DOHH2 (cell line): Measurements from ENCODE around the gene ESRRG.

Experiments
- H3F3A ChIP-seq: fragments of 200-600 bp; sonication (generic), shearing (Covaris generic); 2 replicates; pipeline ENCODE4 v1.6.0; 2016; ENCODE audit warnings: antibody characterized with exemption, mild to moderate bottlenecking; ENCODE audit not compliant: control insufficient read depth, insufficient read depth
- H3K27ac ChIP-seq: fragments of 200-600 bp; sonication (generic); 2 replicates; pipeline ENCODE4 v1.5.1; 2014; ENCODE audit warnings: low read depth, mild to moderate bottlenecking, low read length, moderate library complexity
- H3K27me3 ChIP-seq: fragments of 200-600 bp; sonication (generic); 2 replicates; pipeline ENCODE4 v1.6.1; 2014; ENCODE audit warnings: mild to moderate bottlenecking, low read length, mixed read lengths; ENCODE audit not compliant: control insufficient read depth
- H3K36me3 ChIP-seq: fragments of 200-600 bp; sonication (generic); 2 replicates; pipeline ENCODE4 v1.6.1; 2014; ENCODE audit warnings: mild to moderate bottlenecking, low read length, moderate library complexity, mixed read lengths; ENCODE audit not compliant: control insufficient read depth
- H3K4me1 ChIP-seq: fragments of 200-600 bp; sonication (generic); 2 replicates; pipeline ENCODE4 v1.6.1; 2014; ENCODE audit warnings: mild to moderate bottlenecking, low read length, mixed read lengths; ENCODE audit not compliant: control insufficient read depth
- H3K4me2 ChIP-seq: fragments of 200-600 bp; sonication (generic); 2 replicates; pipeline ENCODE4 v1.6.0; 2014; ENCODE audit warnings: mild to moderate bottlenecking, low read length, moderate library complexity
- H3K4me3 ChIP-seq: fragments of 200-600 bp; sonication (generic); 2 replicates; pipeline ENCODE4 v1.5.1; 2014; ENCODE audit warnings: mild to moderate bottlenecking, low read length, mixed read lengths
- H3K79me2 ChIP-seq: fragments of 200-600 bp; sonication (generic); 2 replicates; pipeline ENCODE4 v1.6.1; 2014; ENCODE audit warnings: mild to moderate bottlenecking, low read length, mixed read lengths; ENCODE audit not compliant: control insufficient read depth
- H3K9me2 ChIP-seq: fragments of 200-600 bp; sonication (generic); replicated peaks from 2 replicates; pipeline ENCODE4 v1.6.1; 2014; ENCODE audit warnings: mild to moderate bottlenecking, low read length, mixed read lengths; ENCODE audit not compliant: control insufficient read depth
- H3K9me3 ChIP-seq: fragments of 200-600 bp; sonication (generic); 2 replicates; pipeline ENCODE4 v1.6.1; 2014; ENCODE audit warnings: antibody characterized with exemption, low read length, mixed read lengths; ENCODE audit not compliant: control insufficient read depth, insufficient read depth
- H4K20me1 ChIP-seq: fragments of 200-600 bp; sonication (generic); 2 replicates; pipeline ENCODE4 v1.6.0; 2014; ENCODE audit warnings: low read depth, mild to moderate bottlenecking, antibody characterized with exemption, low read length, moderate library complexity; ENCODE audit not compliant: control insufficient read depth, insufficient read depth
- CTCF ChIP-seq: fragments of 200-600 bp; sonication (generic); IDR thresholded peaks from one replicate; pipeline ENCODE4 v1.5.1; 2014; ENCODE audit warnings: antibody characterized with exemption, mild to moderate bottlenecking, low read depth, low read length; ENCODE audit not compliant: poor library complexity, severe bottlenecking
- EZH2phosphoT487 ChIP-seq: fragments of 200-600 bp; sonication (generic); IDR thresholded peaks from 2 replicates; pipeline ENCODE4 v1.6.1; 2017; ENCODE audit warnings: borderline replicate concordance, mild to moderate bottlenecking, antibody characterized with exemption, low read length, moderate library complexity, mixed read lengths

Gene ESRRG

GRCh38 chr1:216723274-216723780 is at the start of gene ESRRG:
Gene ESRRG (minus strand): TSS chr1:216723429. CDS start chr1:216723299, 130 bp downstream.
- no peak within 1 kb of the TSS for H3K4me2 ChIP-seq

GRCh38 chr1:216771922-216772321 is 48.7 kb upstream of the ESRRG start:
- Histone ChIP-seq H3K4me3 (no peak overlapping the region), H3K9me2 (no peaks in the 10 kb centered on the region), H3F3A (no peaks in the 10 kb centered on the region), H3K9me3 (no peaks in the 10 kb centered on the region), H3K27me3 (no peaks in the 10 kb centered on the region), H3K4me2 (no peak overlapping the region), H3K27ac (no peak overlapping the region), H3K36me3 (no peaks in the 10 kb centered on the region), H4K20me1 (no peaks in the 10 kb centered on the region), H3K79me2 (no peaks in the 10 kb centered on the region), H3K4me1 (no peaks in the 10 kb centered on the region)
- no peak for TF ChIP-seq EZH2phosphoT487
- TF ChIP-seq CTCF: no peak

More at GRCh38 chr1:216723274-216723780, at the start of gene ESRRG:
- Histone ChIP-seq H4K20me1 (no peaks in the 10 kb centered on the region), H3K4me3 (no peak within 1 kb of the TSS), H3K36me3 (no peaks in the 10 kb centered on the region), H3K27ac (no peak within 1 kb of the TSS), H3K9me2 (no peaks in the 10 kb centered on the region), H3K27me3 (no peaks in the 10 kb centered on the region), H3K79me2 (no peaks in the 10 kb centered on the region), H3F3A (no peaks in the 10 kb centered on the region), H3K9me3 (no peaks in the 10 kb centered on the region), H3K4me1 (no peaks in the 10 kb centered on the region)
- TF ChIP-seq EZH2phosphoT487 (no peak), CTCF (no peak)

- TF ChIP-seq CTCF: no peak
- TF ChIP-seq EZH2phosphoT487: no peak
- Histone ChIP-seq H3K36me3 (no peaks in the 10 kb centered on the region), H3K4me1 (no peaks in the 10 kb centered on the region), H3K79me2 (no peaks in the 10 kb centered on the region), H3K9me2 (no peaks in the 10 kb centered on the region), H3K9me3 (no peaks in the 10 kb centered on the region), H3K27me3 (no peaks in the 10 kb centered on the region), H3F3A (no peaks in the 10 kb centered on the region), H4K20me1 (no peaks in the 10 kb centered on the region), H3K4me3 (no peak overlapping the region), H3K4me2 (no peak overlapping the region), H3K27ac (no peak overlapping the region)
Measured at GRCh38 chr1:216766633-216767327, 43.6 kb upstream of the ESRRG start.
